HT-29 (cell line): ENCODE measurements around the gene FOXP1. TPM values are rescaled to one million over a fixed set of nuclear protein-coding genes. Genes with fewer than 3 reads are reported as not detected.
"Not testable (repeated sequence)": the region's sequence is repeated elsewhere in the genome, so short reads cannot be mapped to it uniquely, and the experiment has no call there.

Source experiments
- DNase-seq: peaks from one replicate; pipeline ENCODE4 v3.0.0-alpha.2; 2015; ENCODE audit warnings: low spot score
- total RNA-seq: library from RNA; depleted of rRNA; stranded (reverse); fragments of >200 nt; shearing (Covaris generic); gene quantifications from 2 replicates; pipeline ENCODE4 v1.2.3, GENCODE V29; 2014

FOXP1 gene
- total RNA-seq, 1 experiment from 2014 or later, result 31.0 TPM

GRCh38 chr3:71332813-71333212, 250.7 kb downstream of the FOXP1 start:
- no peak for DNase-seq

- DNase-seq, result no peak
These were observed 252.6 kb downstream of the FOXP1 start for GRCh38 chr3:71330909-71331308.

DNA sequence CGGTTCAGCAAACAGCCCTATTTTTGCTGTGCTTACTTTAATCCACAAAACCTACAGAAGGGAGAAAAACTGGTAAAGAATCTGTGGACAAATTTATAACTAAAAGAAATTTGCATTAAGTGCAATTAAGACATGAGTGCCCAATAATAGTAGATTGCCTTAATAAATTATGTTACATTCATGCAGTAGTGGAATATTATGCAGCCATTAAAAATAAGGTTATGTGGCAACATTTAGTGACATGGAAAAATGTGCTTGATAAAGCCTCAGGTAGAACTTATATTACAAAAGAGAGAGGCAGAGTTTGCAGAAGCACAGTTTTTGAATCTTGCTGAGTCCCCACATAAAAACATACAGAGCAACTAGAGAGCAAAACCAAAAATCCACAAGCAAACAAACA, 253.0 kb downstream of the FOXP1 start:
- no peak for DNase-seq

- no peak for DNase-seq
These were observed 253.7 kb downstream of the FOXP1 start for GRCh38 chr3:71329817-71330216.

DNA sequence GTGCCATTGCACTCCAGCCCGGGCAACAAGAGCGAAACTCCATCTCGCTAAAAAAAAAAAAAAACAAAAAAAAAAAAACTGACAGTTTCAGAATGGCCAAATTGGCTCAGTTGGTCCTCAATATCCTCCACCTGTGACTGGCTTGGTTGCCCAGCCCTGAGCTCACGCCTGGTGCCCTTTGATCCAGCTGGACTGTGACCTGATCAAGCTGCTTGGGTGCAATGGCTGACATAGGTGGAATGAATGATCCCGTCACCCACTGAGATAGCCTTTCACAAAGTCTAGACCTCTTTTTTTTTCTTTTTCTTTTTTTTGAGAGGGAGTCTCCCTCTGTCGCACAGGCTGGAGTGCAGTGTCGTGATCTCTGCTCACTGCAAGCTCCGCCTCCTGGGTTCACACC, 254.6 kb downstream of the FOXP1 start:
- DNase-seq, result no peak

DNA sequence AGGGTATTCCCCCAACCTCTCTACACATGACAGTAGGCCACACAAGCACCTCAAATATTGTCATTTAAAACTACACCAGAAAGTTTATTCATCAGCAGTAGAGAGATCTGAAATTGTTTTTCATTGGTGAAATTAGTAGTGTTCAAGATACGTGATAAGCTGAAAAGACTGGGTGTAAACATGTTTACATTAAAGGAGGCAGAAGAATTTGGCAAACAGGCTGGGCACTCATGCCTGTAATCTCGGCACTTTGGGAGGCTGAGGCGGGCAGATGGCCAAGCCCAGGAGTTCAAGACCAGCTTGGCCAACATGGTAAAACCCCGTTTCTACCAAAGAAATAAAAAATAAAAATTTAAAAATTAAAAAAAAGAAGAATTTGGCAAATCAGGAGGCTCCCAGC, 255.6 kb downstream of the FOXP1 start:
- DNase-seq, result no peak

GRCh38 chr3:71325715-71326114, 257.8 kb downstream of the FOXP1 start:
- DNase-seq, result no peak

- DNase-seq, result not testable (repeated sequence)
These were observed 259.3 kb downstream of the FOXP1 start for GRCh38 chr3:71324224-71324623.

DNA sequence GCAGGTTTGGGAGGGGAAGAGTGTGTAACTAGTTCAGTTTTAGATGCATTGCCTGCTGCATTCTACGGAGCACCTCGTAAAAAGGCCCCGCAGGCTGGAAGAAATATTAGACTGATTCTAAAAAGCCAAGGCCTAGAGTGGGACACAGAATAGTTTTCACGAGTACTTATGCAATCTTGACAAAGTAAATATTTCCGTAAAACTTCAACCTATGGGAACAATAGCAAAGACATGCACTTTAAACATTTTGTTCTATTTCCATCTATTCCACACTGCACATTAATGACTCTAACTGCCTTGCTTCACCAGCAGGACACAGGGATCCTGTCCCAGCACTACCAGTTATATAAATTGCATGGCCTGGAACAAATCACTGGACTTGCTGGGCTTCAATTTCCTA, 260.0 kb downstream of the FOXP1 start:
- DNase-seq, result no peak

DNA sequence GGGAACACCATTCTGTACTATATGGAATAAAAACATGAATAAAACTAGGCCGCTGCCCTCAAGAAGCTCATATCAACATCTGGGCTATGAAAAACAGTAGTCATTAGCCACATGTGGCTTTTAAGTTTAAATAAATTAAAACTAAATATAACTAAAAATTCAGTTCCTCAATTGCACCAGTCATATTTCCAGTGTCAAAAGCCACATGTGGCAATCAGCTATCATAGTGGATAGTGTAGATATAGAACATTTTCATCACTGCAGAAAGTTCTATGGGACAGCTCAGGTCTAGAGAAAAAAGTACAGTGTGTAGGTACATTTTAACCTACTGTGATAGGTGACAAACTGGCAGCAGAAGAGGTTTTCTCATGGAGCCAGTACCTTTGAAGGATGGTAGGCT, 261.4 kb downstream of the FOXP1 start:
- no peak for DNase-seq

DNA sequence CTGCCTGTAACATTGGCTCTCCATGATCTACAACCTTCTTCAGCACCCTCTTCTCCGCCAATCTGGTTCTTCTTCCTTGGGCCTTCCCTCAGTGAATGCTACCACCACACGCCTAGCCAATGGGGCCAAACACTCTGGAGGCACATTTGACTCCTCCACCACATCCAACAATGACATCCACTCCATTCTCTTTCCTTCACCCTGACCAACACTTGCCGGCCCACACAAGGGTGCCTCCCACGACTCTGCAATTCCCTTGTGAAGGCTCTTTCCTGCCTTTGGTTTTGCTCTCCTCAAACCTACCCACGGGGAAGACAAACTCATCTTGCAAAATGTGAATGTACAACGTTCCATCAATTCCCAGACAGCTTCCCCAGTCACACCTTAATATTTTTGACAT, 263.8 kb downstream of the FOXP1 start:
- DNase-seq, result no peak

- no peak for DNase-seq
These were observed 265.1 kb downstream of the FOXP1 start for GRCh38 chr3:71318458-71318827.

DNA sequence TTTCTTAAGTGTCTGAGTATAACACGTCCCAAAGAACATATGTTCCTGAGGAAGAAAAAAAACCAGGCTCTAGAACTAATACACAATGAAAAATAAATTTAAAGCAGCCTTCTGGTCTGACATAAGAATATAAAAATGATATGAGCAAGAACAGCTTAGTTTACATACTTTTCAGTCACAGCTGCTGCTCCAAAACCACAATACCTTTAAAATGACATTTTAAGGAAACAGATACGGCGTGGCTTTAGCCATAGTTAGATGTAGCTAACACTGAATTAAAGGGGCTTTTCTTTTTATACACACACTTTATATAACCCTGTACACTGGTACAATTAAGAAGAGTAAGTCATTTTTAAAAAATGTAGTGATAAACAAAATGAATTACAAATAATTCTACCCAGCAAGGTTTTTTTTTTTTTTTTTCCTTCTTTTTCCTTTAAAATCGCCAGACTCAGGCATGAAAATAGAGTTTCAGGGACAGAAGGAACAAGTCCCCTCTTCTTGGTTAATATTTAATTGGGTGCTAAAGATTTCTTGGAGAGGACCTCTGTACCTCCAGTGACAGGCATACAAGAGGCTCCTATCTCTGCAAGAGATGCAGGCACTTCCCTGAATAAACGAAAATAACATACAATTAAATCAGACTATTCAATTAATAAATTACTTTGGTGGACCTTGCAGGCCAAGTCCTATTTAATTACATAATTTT, 265.6 kb downstream of the FOXP1 start:
- no peak for DNase-seq

- DNase-seq, result no peak
These were observed 266.4 kb downstream of the FOXP1 start for GRCh38 chr3:71317140-71317539.

GRCh38 chr3:71316066-71316777, 267.3 kb downstream of the FOXP1 start:
- DNase-seq, result no peak

DNA sequence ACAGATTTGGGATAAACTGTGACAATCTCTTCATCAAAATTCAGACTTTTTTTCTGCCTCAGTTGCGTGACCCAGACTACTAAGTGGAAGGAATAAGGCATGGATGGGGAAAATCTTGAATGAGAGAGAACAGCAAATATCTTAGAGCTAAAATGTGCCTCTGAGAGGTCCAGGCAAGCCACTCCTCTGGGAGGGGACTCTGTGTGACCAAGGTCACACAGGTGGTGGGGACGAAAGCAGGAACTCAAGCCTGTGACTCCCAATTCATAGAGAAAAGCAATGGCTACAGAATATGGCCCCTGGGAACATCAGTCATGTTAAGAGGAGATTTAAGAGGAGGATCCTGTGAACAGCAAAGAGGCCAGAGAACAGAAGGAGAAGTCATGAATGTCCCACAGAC, 268.1 kb downstream of the FOXP1 start:
- no peak for DNase-seq

DNA sequence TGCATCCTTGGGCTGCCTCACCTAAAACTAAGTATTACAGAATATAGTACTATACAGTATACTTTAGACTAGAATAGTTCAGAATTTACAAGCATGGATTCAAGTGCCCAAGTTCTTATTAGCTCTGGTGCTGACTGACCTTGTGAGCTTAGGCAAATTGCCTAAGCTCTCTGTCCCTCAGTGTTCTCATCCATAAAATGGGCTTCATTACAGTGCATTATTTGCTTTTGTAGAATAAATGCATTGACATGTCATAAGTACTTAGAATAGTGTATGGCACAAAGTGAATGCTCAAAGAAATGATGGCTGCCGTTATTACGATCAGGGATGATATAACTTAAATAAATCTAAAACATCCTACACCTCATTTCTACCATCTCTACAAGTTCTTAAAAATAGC, 269.7 kb downstream of the FOXP1 start:
- DNase-seq, result no peak

DNA sequence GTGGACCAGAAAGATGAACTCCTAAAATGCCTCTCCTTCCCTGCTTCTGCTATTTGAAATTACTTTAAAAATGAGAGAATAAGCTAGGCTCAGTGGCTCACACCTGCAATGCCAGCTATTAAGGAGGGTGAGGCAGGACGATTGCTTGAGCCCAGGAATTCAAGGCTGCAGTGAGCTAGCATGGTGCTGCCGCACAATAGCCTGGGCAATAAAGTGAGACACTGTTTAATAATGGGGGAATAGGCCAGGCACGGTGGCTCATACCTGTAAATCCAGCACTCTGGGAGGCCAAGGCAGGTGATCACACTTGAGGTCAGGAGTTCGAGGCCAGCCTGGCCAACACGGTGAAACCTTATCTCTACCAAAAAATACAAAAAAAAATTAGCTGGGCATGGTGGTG, 271.1 kb downstream of the FOXP1 start:
- DNase-seq, result no peak

GRCh38 chr3:71311661-71312046, 271.9 kb downstream of the FOXP1 start:
- no peak for DNase-seq

DNA sequence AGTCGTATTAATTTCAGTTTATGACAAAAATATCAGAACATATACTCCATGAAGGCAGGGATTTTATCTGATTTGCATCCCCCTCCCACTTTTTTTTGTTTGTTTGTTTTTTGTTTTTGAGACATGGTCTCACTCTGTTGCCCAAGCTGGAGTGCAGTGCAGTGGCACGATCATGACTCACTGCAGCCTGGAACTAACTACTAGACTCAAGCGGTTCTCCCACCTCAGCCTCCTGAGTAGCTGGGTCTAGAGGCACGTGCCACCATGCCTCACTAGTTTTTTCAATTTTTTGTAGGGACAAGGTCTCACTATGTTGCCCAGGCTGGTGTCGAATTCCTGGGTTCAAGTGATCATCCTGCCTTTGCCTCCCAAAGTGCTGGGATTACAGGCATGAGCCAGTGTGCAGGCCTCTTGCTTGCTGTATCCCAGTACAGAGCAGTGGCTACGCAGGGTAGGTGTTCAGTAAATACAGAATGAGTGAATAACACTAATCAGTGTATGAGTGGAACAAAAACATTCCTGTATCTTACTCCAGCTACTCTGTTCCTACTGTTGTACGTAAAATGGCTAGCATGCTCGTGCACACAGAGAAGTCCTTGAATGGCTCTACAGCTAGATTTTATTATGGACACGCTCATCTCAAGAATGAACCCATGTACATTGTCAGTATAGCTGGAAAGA, 272.4 kb downstream of the FOXP1 start:
- no peak for DNase-seq

DNA sequence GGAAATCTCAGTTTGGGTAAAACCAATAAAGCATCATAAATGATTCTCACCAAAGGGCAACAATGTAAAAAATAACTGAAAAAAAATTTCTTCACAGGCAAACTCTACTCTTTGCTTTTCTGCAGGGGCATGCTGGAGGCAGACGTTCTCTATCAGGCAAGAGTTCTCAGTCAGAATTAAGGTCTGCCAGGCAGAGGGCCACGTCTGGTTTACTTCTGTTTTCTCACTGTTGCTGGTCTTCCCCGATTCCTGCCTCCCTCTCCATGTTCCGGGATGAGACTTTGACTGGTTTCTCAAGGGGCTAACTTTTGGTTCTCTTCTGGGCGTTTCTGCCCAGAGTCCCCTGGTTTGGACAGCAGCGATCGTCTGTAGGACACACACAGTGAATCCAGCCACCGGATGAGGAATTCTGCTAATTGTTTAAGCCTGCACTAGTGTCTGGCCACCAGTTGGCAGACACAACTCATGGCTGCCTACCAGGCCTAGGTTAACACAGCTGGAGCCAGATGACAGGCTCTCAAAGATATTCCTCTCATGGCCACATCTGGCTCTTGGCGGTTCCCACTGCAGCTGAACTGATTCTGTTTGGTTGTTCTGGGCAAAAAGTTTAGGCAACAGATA, 273.1 kb downstream of the FOXP1 start:
- no peak for DNase-seq

DNA sequence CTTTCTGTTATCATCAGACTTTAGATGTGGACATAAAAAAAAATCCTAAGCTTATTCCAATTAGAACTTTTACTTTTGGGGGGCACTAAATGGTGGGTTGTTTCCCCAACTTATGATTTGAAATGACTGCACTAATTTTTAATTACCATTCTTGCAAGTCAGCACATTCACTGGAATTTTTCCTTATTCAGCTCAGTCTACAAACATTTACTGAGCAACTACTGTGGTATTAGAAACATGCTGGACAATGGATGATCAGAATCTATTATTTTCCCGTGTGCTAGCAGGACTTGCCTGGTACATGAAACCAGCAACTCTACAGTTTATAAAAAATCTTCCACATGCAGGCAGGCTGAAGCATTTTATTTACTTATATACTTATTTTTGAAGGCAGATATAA, 273.6 kb downstream of the FOXP1 start:
- DNase-seq, result no peak

- DNase-seq, result no peak
These were observed 274.2 kb downstream of the FOXP1 start for GRCh38 chr3:71309342-71309741.
